ENCODE measurements around the gene TMEM123. TPM values are rescaled to one million over a fixed set of nuclear protein-coding genes. Genes with fewer than 3 reads are reported as not detected.

The TMEM123 gene
- total RNA-seq, 1 donor from 2014 or later: 248 TPM

- no peak for TF ChIP-seq CTCF (IDR thresholded peaks at IDR 0.05; ENCODE audit: unreplicated experiment)
- Mint-ChIP-seq H3K36me3 (ENCODE audit: insufficient read depth) (no peaks in the 10 kb centered on the region), H3K27ac (no peak overlapping the region)
Measured at GRCh38 chr11:102479733-102480132, 27.2 kb upstream of the TMEM123 start.

GRCh38 chr11:102478673-102479299, 26.2 kb upstream of the TMEM123 start:
- no peaks in the 10 kb centered on the region for H3K9me3 Mint-ChIP-seq (ENCODE audit: low read depth)
- H3K27ac Mint-ChIP-seq: no peak overlapping the region
- no peak for TF ChIP-seq CTCF (IDR thresholded peaks at IDR 0.05; ENCODE audit: unreplicated experiment)
- peaks cover 12% of the 10 kb centered on the region for H3K4me1 Mint-ChIP-seq (ENCODE audit: low read depth)
- DNase-seq (ENCODE audit: low spot score, unreplicated experiment): no peak
- no peaks in the 10 kb centered on the region for H3K36me3 Mint-ChIP-seq (ENCODE audit: insufficient read depth)
- no peak overlapping the region for H3K4me3 Mint-ChIP-seq (ENCODE audit: low read depth)
- H3K27me3 Mint-ChIP-seq: no peaks in the 10 kb centered on the region

More at GRCh38 chr11:102479733-102480132, 27.2 kb upstream of the TMEM123 start:
- Mint-ChIP-seq H3K4me1 (ENCODE audit: low read depth) (peaks cover 12% of the 10 kb centered on the region), H3K9me3 (ENCODE audit: low read depth) (no peaks in the 10 kb centered on the region), H3K27me3 (no peaks in the 10 kb centered on the region), H3K4me3 (ENCODE audit: low read depth) (no peak overlapping the region)
- no peak for DNase-seq (ENCODE audit: low spot score, unreplicated experiment)

GRCh38 chr11:102476812-102477211, 24.2 kb upstream of the TMEM123 start:
- H3K4me1 Mint-ChIP-seq (ENCODE audit: low read depth): peaks cover 12% of the 10 kb centered on the region
- H3K27me3 Mint-ChIP-seq: no peaks in the 10 kb centered on the region
- DNase-seq (ENCODE audit: low spot score, unreplicated experiment): no peak
- no peaks in the 10 kb centered on the region for H3K36me3 Mint-ChIP-seq (ENCODE audit: insufficient read depth)
- no peak for TF ChIP-seq CTCF (IDR thresholded peaks at IDR 0.05; ENCODE audit: unreplicated experiment)
- H3K4me3 Mint-ChIP-seq (ENCODE audit: low read depth): no peak overlapping the region
- peaks cover 4% of the 10 kb centered on the region for H3K9me3 Mint-ChIP-seq (ENCODE audit: low read depth)
- peak overlapping the region; percentile 9 for H3K27ac Mint-ChIP-seq

- H3K36me3 Mint-ChIP-seq (ENCODE audit: insufficient read depth): no peaks in the 10 kb centered on the region
Measured at GRCh38 chr11:102476069-102476468, 23.5 kb upstream of the TMEM123 start.

GRCh38 chr11:102473543-102473942, 21.0 kb upstream of the TMEM123 start:
- Mint-ChIP-seq H3K27ac (no peak overlapping the region), H3K9me3 (ENCODE audit: low read depth) (peaks cover 4% of the 10 kb centered on the region), H3K4me3 (ENCODE audit: low read depth) (no peak overlapping the region), H3K36me3 (ENCODE audit: insufficient read depth) (no peaks in the 10 kb centered on the region), H3K4me1 (ENCODE audit: low read depth) (peaks cover 12% of the 10 kb centered on the region), H3K27me3 (no peaks in the 10 kb centered on the region)
- DNase-seq (ENCODE audit: low spot score, unreplicated experiment): no peak
- TF ChIP-seq CTCF (IDR thresholded peaks at IDR 0.05; ENCODE audit: unreplicated experiment): no peak

More at GRCh38 chr11:102476069-102476468, 23.5 kb upstream of the TMEM123 start:
- DNase-seq (ENCODE audit: low spot score, unreplicated experiment): no peak
- H3K9me3 Mint-ChIP-seq (ENCODE audit: low read depth): peaks cover 4% of the 10 kb centered on the region
- H3K27ac Mint-ChIP-seq: no peak overlapping the region
- no peaks in the 10 kb centered on the region for H3K27me3 Mint-ChIP-seq
- TF ChIP-seq CTCF (IDR thresholded peaks at IDR 0.05; ENCODE audit: unreplicated experiment): no peak
- H3K4me1 Mint-ChIP-seq (ENCODE audit: low read depth): peaks cover 12% of the 10 kb centered on the region
- H3K4me3 Mint-ChIP-seq (ENCODE audit: low read depth): no peak overlapping the region
